Kidney (tissue), 14 donors: ENCODE measurements around the gene PTAFR. TPM values are rescaled to one million over a fixed set of nuclear protein-coding genes. Genes with fewer than 3 reads are reported as not detected.

Source experiments
- DNase-seq, 5 donors: peaks; one replicate each; pipeline ENCODE4 v3.0.0-alpha.2; 2013 to 2020
- FAIRE-seq: peaks from 2 replicates; lab custom pipeline; 2012; peaks lifted over from hg19 to GRCh38; lab: Jason Lieb, UNC
- H3K27ac ChIP-seq, 2 donors: one replicate each; pipeline ENCODE4 v1.7.0; 2013; ENCODE audit warnings: low read depth in 2 of 2, low read length in 2 of 2, inconsistent platforms in 1 of 2
- H3K27me3 ChIP-seq: one replicate; pipeline ENCODE4 v1.7.1; 2013; ENCODE audit warnings: low read length, inconsistent platforms; ENCODE audit not compliant: control insufficient read depth, insufficient read depth
- H3K36me3 ChIP-seq, 3 donors: one replicate each; pipeline versions ENCODE4 v1.7.0 to v1.7.1; 2013; ENCODE audit warnings: low read length in 3 of 3, control low read depth in 1 of 3, inconsistent platforms in 1 of 3; ENCODE audit not compliant: insufficient read depth in 3 of 3, control insufficient read depth in 2 of 3
- H3K4me1 ChIP-seq, 3 donors: one replicate each; pipeline versions ENCODE4 v1.7.0 to v1.7.1; 2013; ENCODE audit warnings: low read length in 3 of 3, inconsistent platforms in 1 of 3, low read depth in 1 of 3; ENCODE audit not compliant: control insufficient read depth in 2 of 3, insufficient read depth in 2 of 3
- H3K4me3 ChIP-seq, 3 donors: one replicate each; pipeline versions ENCODE4 v1.7.0 to v1.8.1; 2013; ENCODE audit warnings: low read length in 3 of 3, control low read depth in 1 of 3, inconsistent platforms in 1 of 3
- H3K9ac ChIP-seq, 3 donors: one replicate each; pipeline versions ENCODE4 v1.7.0 to v1.7.1; 2013; ENCODE audit warnings: low read length in 3 of 3, control low read depth in 1 of 3, inconsistent platforms in 1 of 3
- H3K9me3 ChIP-seq, 3 donors: one replicate each; pipeline versions ENCODE4 v1.7.0 to v1.7.1; 2013; ENCODE audit warnings: low read length in 3 of 3, control low read depth in 1 of 3, inconsistent platforms in 1 of 3; ENCODE audit not compliant: control insufficient read depth in 2 of 3, insufficient read depth in 1 of 3
- intact Hi-C: fragments of 100-400 bp; cut with DNase I; formaldehyde crosslinking; loops from one replicate; pipeline ENCODE4 v1.11.1; 2022
- polyA plus RNA-seq: library from polyadenylated mRNA; stranded (reverse); fragments of 350-450 nt; fragmentation: Illumina TruSeq; extraction: RNeasy Lipid Tissue Mini Kit (QIAGEN cat#74804); gene quantifications from one replicate; pipeline ENCODE4 v1.2.3, GENCODE V29; 2014; ENCODE audit warnings: low read depth, low replicate concordance; ENCODE audit not compliant: insufficient read depth
- total RNA-seq: library from RNA; stranded (reverse); fragmentation: NEBNext Ultra II Directional; extraction: Animal tissue kit (Norgen Biotek cat#: 25700); gene quantifications from one replicate; pipeline ENCODE4 v1.2.1, GENCODE V29; 2021
- TF ChIP-seq, protein P1 (sequence below): IDR thresholded peaks from 3 replicates; pipeline ENCODE4 v1.5.1; 2012; ENCODE audit warnings: mild to moderate bottlenecking, moderate library complexity, borderline replicate concordance; ENCODE audit not compliant: insufficient read depth; ENCODE audit errors: extremely low read depth
- donor health status: control.
- donor health status: control.
- donor health status: control.
- donor health status: control.
- donor health status: control.
- donor health status: DM: yes; HTN: yes; CAD: no.
- donor health status: Normal renal cell carcinoma (clear cell type).

The PTAFR gene
- total and polyA plus RNA-seq, 2 donors from 2014 or later: 2.4 to 16.4 TPM

DNA sequence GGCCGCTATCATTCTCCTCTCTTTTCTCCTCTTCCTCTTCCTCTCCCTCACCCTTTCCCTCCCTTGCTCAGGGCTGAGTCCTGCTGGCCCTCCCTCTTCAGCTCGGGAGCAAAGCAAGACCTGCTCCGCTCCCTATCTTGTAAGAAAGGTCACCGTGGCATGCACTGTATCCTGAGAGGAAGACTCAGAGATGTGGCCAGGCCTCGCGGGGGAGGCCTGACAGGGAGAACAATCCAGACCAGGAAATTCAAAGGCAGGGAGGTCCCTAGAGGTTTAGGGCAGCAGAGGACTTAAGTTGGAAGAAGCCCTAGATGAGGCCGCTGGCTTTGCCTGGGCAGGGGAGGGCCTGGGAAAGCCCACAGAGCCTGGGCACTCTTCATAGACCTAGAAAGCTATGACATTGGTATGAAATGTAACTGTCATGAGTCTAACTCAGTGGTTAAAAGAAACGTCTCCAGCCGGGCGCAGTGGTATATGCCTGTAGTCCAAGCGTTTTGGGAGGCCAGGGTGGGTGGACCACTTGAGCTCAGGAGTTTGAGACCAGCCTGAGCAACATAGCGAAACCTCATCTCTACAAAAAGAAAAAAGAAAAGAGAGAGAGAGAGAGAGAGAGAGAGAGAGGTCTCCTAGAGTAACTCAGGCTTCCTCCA lies 14.6 kb upstream of the PTAFR start:
- H3K4me1 ChIP-seq: no peaks in the 10 kb centered on the region
- FAIRE-seq (no peak), DNase-seq (no peak)
- H3K9me3 ChIP-seq: no peaks in the 10 kb centered on the region
- H3K36me3 ChIP-seq: no peaks in the 10 kb centered on the region
- TF ChIP-seq, protein P1, sequence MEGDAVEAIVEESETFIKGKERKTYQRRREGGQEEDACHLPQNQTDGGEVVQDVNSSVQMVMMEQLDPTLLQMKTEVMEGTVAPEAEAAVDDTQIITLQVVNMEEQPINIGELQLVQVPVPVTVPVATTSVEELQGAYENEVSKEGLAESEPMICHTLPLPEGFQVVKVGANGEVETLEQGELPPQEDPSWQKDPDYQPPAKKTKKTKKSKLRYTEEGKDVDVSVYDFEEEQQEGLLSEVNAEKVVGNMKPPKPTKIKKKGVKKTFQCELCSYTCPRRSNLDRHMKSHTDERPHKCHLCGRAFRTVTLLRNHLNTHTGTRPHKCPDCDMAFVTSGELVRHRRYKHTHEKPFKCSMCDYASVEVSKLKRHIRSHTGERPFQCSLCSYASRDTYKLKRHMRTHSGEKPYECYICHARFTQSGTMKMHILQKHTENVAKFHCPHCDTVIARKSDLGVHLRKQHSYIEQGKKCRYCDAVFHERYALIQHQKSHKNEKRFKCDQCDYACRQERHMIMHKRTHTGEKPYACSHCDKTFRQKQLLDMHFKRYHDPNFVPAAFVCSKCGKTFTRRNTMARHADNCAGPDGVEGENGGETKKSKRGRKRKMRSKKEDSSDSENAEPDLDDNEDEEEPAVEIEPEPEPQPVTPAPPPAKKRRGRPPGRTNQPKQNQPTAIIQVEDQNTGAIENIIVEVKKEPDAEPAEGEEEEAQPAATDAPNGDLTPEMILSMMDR: no peak
- H3K4me3 ChIP-seq: no peak overlapping the region
- intact Hi-C loops: no loop called here
- H3K27ac ChIP-seq: no peak overlapping the region
- H3K9ac ChIP-seq: no peak overlapping the region
- no peaks in the 10 kb centered on the region for H3K27me3 ChIP-seq

GRCh38 chr1:28190337-28190979 lies 14.0 kb upstream of the PTAFR start:
- H3K9me3 ChIP-seq: no peaks in the 10 kb centered on the region
- DNase-seq (no peak), FAIRE-seq (no peak)
- no peaks in the 10 kb centered on the region for H3K36me3 ChIP-seq
- no peaks in the 10 kb centered on the region for H3K4me1 ChIP-seq
- no peak overlapping the region for H3K27ac ChIP-seq
- H3K9ac ChIP-seq: no peak overlapping the region
- no peaks in the 10 kb centered on the region for H3K27me3 ChIP-seq
- intact Hi-C loops: no loop called here
- H3K4me3 ChIP-seq: no peak overlapping the region
- TF ChIP-seq, protein P1: no peak

DNA sequence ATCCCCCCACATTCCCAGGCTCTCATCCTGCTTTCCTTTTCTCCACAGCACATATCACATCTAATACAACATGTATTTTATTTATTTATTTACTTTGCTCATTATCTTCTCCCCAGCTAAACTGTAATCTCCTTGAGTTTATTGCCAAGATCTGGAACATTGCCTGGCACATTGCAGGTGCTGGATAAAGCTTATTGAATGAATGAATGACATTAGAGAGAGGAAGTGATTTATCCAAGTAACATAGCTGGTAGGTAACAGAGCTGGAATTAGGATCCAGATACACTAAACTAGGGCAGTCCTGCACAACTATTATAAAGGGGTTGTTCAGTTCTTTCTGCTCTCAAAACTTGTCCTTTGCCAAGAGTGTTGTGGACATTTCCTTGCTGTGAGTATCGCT lies 8.6 kb upstream of the PTAFR start:
- Histone ChIP-seq H3K36me3 (no peaks in the 10 kb centered on the region), H3K4me3 (no peak overlapping the region), H3K27ac (no peak overlapping the region), H3K27me3 (no peaks in the 10 kb centered on the region), H3K9me3 (no peaks in the 10 kb centered on the region), H3K4me1 (no peaks in the 10 kb centered on the region), H3K9ac (no peak overlapping the region)
- intact Hi-C loops: no loop called here
- TF ChIP-seq, protein P1: no peak
- no peak for FAIRE-seq
- DNase-seq: no peak
